ENCODE data around the gene ROR2. TPM values are rescaled to one million over a fixed set of nuclear protein-coding genes. Genes with fewer than 3 reads are reported as not detected.

ROR2 gene
- total RNA-seq, 4 donors from 2014 or later, result 4.2 to 23.2 (median 11.2) TPM

GRCh38 chr9:91755761-91756509 is 194.1 kb downstream of the ROR2 start:
- in situ Hi-C loops (cut with MboI; ENCODE audit: low pct_ligation_motif_present in 1 of 4, low pct_unique_long_range_greater_than_20kb in 1 of 4, low sequenced_read_pairs in 3 of 4), result loop anchor here in 1 of 4 donors (25.0 kb wide), 1 partner anchor 181 kb away; no protein-coding TSS in a partner anchor
- H3K4me1 ChIP-seq, result peaks cover 0 to 14% (median 8%) of the 10 kb centered on the region in 4 donors
- intact Hi-C loops (cut with DNase I; ENCODE audit: low total_unique reads), result no loop called here
- WGBS, 2 donors (ENCODE audit: low coverage in 1 of 2), result 80 to 82% methylated on average over 2 to 16 of the region's 16 CpGs
- no peaks in the 10 kb centered on the region for H3K27me3 ChIP-seq
- H3K9me3 ChIP-seq, result no peaks in the 10 kb centered on the region
- no peaks in the 10 kb centered on the region for H3K36me3 ChIP-seq
- TF ChIP-seq POLR2AphosphoS5 (IDR thresholded peaks at IDR 0.05) (no peak), POLR2A (IDR thresholded peaks at IDR 0.05) (no peak), EP300 (IDR thresholded peaks at IDR 0.05; ENCODE audit: low read depth) (no peak)
- TF ChIP-seq, protein P1, sequence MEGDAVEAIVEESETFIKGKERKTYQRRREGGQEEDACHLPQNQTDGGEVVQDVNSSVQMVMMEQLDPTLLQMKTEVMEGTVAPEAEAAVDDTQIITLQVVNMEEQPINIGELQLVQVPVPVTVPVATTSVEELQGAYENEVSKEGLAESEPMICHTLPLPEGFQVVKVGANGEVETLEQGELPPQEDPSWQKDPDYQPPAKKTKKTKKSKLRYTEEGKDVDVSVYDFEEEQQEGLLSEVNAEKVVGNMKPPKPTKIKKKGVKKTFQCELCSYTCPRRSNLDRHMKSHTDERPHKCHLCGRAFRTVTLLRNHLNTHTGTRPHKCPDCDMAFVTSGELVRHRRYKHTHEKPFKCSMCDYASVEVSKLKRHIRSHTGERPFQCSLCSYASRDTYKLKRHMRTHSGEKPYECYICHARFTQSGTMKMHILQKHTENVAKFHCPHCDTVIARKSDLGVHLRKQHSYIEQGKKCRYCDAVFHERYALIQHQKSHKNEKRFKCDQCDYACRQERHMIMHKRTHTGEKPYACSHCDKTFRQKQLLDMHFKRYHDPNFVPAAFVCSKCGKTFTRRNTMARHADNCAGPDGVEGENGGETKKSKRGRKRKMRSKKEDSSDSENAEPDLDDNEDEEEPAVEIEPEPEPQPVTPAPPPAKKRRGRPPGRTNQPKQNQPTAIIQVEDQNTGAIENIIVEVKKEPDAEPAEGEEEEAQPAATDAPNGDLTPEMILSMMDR (IDR thresholded peaks at IDR 0.05), result no peak
- DNase-seq, result no peak
- no peak overlapping the region for H3K27ac ChIP-seq
- no peak overlapping the region for H3K4me3 ChIP-seq

- no peaks in the 10 kb centered on the region for H3K9me3 ChIP-seq
- intact Hi-C loops (cut with DNase I; ENCODE audit: low total_unique reads), result no loop called here
- no peak overlapping the region for H3K4me3 ChIP-seq
- no peak for DNase-seq
- no peaks in the 10 kb centered on the region for H3K27me3 ChIP-seq
- H3K36me3 ChIP-seq, result no peaks in the 10 kb centered on the region
- 44 to 73% methylated on average over 2 of the region's 2 CpGs for WGBS, 2 donors (ENCODE audit: low coverage in 1 of 2)
- no peak for TF ChIP-seq POLR2A (IDR thresholded peaks at IDR 0.05)
- TF ChIP-seq EP300 (IDR thresholded peaks at IDR 0.05; ENCODE audit: low read depth), result no peak
- TF ChIP-seq POLR2AphosphoS5 (IDR thresholded peaks at IDR 0.05), result no peak
- TF ChIP-seq, protein P1 (IDR thresholded peaks at IDR 0.05), result no peak
- peaks cover 0 to 9% (median 5%) of the 10 kb centered on the region in 4 donors for H3K4me1 ChIP-seq
- H3K27ac ChIP-seq, result no peak overlapping the region
- in situ Hi-C loops (cut with MboI; ENCODE audit: low pct_ligation_motif_present in 1 of 4, low pct_unique_long_range_greater_than_20kb in 1 of 4, low sequenced_read_pairs in 3 of 4), result loop anchor here in 1 of 4 donors (25.0 kb wide), 1 partner anchor 184 kb away; no protein-coding TSS in a partner anchor
Measured at GRCh38 chr9:91753711-91754110, 196.3 kb downstream of the ROR2 start.

DNA sequence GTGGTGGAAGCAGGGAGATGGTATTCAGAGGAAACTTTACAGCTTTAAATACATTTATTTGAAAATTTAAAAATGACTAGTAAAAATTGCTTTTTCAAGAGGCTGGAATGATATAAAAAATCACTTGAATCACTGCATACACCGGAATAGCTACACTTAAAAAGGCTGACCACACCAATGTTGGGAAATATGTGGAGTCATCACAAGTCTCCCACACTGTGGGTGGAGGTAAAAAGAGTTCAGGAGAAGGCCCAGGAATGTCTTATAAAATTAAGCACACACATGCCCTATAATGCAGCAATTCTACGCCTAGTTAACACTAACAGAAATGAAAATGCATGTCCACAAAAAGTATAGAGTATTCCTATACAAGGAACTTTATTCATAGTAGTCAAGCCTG is 198.1 kb downstream of the ROR2 start:
- intact Hi-C loops (cut with DNase I; ENCODE audit: low total_unique reads) (no loop called here), in situ Hi-C loops (cut with MboI; ENCODE audit: low pct_ligation_motif_present in 1 of 4, low pct_unique_long_range_greater_than_20kb in 1 of 4, low sequenced_read_pairs in 3 of 4) (loop anchor here in 1 of 4 donors (25.0 kb wide), 1 partner anchor 185 kb away; no protein-coding TSS in a partner anchor)
- Histone ChIP-seq H3K4me3 (no peak overlapping the region), H3K9me3 (no peaks in the 10 kb centered on the region), H3K4me1 (no peaks in the 10 kb centered on the region), H3K27me3 (no peaks in the 10 kb centered on the region), H3K36me3 (no peaks in the 10 kb centered on the region), H3K27ac (no peak overlapping the region)
- TF ChIP-seq POLR2AphosphoS5 (IDR thresholded peaks at IDR 0.05), result no peak
- no peak for TF ChIP-seq EP300 (IDR thresholded peaks at IDR 0.05; ENCODE audit: low read depth)
- TF ChIP-seq POLR2A (IDR thresholded peaks at IDR 0.05), result no peak
- TF ChIP-seq, protein P1 (IDR thresholded peaks at IDR 0.05), result no peak
- WGBS, 2 donors (ENCODE audit: low coverage in 1 of 2), result 72 to 89% methylated on average over 2 of the region's 2 CpGs
- no peak for DNase-seq

GRCh38 chr9:91750343-91750742 is 199.7 kb downstream of the ROR2 start:
- H3K27ac ChIP-seq, result no peak overlapping the region
- H3K9me3 ChIP-seq, result no peaks in the 10 kb centered on the region
- TF ChIP-seq, protein P1 (IDR thresholded peaks at IDR 0.05), result peak in 2 of 5 experiments; percentile 5 to 25
- TF ChIP-seq EP300 (IDR thresholded peaks at IDR 0.05; ENCODE audit: low read depth), result no peak
- no peaks in the 10 kb centered on the region for H3K27me3 ChIP-seq
- H3K4me1 ChIP-seq, result no peaks in the 10 kb centered on the region
- WGBS, 2 donors (ENCODE audit: low coverage in 1 of 2), result 54 to 56% methylated on average over 5 to 6 of the region's 6 CpGs
- no peak overlapping the region for H3K4me3 ChIP-seq
- DNase-seq, result no peak
- intact Hi-C loops (cut with DNase I; ENCODE audit: low total_unique reads) (no loop called here), in situ Hi-C loops (cut with MboI; ENCODE audit: low pct_ligation_motif_present in 1 of 4, low pct_unique_long_range_greater_than_20kb in 1 of 4, low sequenced_read_pairs in 3 of 4) (loop anchor here in 1 of 4 donors (25.0 kb wide), 1 partner anchor 187 kb away; no protein-coding TSS in a partner anchor)
- H3K36me3 ChIP-seq, result no peaks in the 10 kb centered on the region
